EL (cell line): ENCODE measurements around the gene RFWD3.

Experiments used
- DNase-seq: peaks from one replicate; pipeline ENCODE4 v3.0.0-alpha.2; 2016

The RFWD3 gene

DNA sequence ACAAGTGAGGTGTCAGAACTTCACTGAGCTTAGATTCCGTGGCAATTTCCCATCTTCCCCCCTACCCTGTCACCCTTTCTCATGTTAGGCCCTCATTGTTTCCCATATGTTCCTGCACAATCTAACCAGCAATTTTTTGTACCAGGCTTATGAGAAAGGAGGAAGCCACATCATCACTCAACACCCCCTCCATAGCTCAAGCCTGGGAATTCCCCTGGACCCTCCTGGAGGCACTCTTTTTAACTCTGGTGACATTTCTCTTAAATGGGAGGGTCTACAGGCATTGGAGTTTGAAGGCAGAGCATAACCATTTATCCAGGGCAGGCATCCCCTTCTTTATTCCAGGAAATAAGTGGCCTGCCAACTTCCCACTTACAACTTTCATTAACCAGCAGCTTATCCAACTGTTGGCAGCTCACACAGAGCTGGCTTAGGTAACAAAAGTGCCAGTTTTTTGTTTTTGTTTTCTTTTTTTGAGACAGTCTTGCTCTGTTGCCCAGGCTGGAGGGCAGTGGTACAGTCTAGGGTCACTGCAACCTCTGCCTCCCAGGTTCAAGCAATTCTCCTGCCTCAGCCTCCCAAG lies 49.4 kb downstream of the RFWD3 start:
- no peak for DNase-seq

- DNase-seq: peak; percentile 37
Observed at GRCh38 chr16:74611721-74612120, 55.0 kb downstream of the RFWD3 start.

GRCh38 chr16:74608944-74609343 lies 57.7 kb downstream of the RFWD3 start:
- DNase-seq: no peak

DNA sequence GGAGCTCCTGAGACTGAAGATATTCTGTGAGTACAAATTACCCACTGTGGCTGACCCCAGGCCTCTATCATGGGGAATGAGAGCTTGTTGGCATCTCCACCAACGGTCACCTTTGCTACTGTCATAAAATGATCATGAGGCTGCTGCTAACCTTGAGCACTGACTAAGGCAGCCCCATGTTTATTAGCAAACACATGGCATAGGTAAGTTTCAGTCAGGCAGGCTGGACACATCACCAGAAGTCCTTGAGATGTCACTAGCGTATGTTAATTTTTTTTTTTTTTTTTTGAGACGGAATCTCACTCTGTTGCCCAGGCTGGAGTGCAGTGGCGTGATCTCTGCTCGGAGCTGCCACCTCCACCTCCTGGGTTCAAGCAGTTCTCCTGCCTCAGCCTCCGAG lies 58.3 kb downstream of the RFWD3 start:
- no peak for DNase-seq

GRCh38 chr16:74607962-74608356 lies 58.7 kb downstream of the RFWD3 start:
- DNase-seq: peak; percentile 34

DNA sequence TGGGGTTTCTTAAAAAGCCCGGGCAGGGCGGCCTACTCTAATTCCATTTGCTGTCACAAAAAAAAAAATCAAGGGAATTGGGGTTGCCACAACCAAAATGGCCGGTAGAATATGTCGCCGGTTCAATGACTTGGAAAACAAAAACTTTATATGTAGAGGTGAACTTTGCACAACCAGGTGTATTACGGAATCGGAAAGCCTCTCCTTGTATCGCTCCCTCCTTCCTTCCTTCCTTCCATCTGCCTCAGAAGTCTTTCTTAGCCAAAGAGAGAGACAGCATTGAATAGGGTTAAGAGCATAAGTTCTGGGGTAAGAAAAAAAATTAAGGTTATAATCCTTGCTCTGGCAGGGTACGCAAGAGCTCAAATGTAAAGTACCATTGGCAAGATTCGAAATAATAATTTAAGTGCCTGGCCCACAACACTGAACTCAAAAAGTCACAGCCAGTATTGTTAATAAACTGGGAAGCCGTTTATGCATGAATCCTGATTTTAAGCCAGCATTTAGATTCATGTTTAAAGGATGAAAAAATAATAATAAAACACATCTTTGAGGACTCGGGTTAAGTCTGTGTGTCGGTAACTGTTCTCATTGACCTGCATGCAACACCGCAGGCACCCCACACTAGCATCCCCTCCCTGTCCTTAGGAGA lies 59.2 kb downstream of the RFWD3 start:
- DNase-seq: no peak

DNA sequence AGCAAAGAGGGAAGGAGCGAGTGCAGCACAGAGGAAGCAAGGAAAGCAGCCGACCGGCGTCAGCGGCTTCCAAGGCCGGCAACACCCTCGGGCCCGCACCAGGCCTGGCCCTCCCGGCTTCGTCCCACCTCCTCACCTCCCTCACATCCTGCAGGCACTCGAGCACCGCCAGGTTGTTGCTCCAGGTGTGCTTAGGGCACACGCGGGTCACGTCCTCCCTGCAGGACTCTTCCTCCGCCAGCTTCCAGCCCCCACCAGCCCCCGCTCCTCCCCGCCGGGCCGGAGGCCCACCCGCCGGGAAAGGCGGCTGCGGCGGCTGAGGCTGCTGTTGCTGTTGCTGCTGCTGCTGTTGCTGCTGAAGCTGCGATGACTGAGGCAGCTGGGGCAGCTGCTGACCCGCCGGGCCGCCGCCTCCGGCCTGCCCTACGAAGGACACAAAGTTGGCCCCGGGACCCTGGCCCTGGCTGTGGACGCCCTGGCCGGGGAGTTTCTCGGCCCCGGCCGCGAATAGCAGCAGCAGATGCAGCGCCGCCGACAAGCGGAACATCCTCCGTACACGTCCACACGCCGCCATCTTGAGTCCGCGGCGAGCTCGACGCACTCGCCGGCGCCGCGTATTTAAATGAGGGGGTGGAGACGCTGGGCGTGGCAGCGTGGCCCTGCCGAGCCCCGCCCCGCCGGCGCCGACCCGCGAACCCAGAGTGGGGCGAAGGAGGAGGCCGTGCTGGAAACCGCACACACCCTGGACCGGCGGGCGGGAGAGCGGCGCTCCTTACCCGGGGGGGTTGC lies 60.0 kb downstream of the RFWD3 start, which contains the start of gene GLG1:
Gene GLG1, minus strand, starts transcription at position 594 of the 789 bp plus-strand sequence. Its CDS starts 20 bp downstream, at position 574.
- peak; percentile 91 for DNase-seq

- DNase-seq: no peak
Observed at GRCh38 chr16:74605746-74606520, 60.7 kb downstream of the RFWD3 start.

DNA sequence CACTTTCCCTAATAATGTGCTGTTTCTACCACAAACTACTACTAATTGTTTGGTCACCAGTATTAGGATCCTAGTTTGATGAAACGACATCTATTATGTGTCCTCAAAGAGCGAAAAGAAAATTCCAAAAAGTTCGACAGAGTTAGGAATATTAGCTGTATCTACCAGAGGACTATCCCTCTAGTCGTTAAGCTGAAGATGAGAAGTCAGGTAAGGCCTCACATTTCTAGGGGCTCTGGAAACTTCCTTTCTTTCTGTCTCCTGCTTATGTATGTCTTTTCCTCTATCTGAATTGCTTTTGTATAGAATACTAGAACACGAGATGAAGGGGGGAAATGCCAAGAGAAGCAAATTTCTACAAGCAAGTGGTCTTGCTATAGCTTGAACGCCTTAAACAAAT lies 61.3 kb downstream of the RFWD3 start:
- no peak for DNase-seq

DNA sequence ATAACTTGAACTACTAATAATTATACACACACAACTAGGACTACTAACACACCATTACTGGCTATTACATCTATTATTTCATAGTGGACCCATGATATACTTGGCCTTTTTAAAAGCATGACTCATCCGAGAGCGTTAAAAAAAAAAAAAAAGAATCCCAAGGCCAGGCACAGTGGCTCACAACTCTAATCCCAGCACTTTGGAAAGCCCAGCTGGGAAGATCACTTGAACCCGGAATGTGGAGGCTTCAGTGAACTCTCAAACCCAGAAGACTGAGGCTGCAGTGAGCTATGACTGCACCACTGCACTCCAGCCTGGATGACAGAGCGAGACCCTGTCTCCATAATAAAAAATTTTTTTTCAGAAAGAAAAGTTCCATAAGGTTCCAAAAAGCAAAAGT lies 62.8 kb downstream of the RFWD3 start:
- peak; percentile 52 for DNase-seq

GRCh38 chr16:74601126-74601871 lies 65.4 kb downstream of the RFWD3 start:
- no peak for DNase-seq

- no peak for DNase-seq
Observed at GRCh38 chr16:74596586-74596985, 70.1 kb downstream of the RFWD3 start.

DNA sequence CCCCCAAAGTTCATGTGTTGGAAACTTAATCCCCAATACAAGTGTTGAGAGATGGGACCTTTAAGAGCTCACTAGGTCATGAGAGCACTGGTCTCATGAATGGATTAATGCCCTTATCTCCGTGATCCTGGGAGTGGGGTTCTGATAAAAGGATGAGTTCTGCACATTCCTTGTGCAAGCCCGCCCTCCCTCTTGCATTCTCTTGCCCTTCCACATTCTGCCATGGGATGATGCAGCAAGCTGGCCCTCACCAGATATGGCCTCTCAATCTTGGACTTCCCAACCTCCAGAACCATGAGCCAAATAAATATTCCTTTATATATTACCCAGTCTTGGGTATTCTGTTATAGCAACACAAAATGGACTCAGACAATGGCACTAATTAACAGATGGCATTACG lies 73.8 kb downstream of the RFWD3 start:
- no peak for DNase-seq

DNA sequence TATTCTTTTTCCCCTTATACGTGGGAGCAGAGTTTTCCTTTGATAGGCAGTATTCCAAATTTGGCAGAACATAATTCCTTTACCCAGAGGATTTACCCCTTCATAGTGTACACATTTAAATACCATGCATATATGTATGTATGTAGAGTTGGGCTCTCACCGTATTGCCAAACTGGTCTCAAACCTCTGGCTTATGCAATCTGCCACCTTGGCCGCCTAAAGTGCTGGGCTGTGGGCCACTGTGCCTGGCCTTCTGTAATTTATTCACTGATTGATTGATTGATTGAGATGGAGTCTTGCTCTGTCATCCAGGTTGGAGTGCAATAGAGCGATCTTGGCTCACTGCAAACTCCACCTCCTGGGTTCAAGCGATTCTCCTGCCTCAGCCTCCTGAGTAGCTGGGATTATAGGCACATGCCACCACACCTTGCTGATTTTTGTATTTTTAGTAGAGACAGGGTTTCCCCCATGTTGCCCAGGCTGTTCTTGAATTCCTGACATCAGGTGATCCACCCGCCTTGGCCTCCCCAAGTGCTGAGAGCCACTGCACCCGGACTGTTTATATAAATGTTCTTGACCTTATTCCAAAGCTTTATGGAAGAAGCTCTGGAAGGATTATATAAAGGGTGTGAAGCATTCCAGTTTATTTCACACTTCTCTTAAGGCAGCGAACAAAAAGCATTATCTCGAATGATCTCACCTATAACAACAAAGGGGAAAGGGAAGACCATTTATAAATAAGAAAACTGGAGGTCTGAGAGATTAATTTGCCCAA lies 74.6 kb downstream of the RFWD3 start:
- no peak for DNase-seq

GRCh38 chr16:74586948-74587347 lies 79.7 kb downstream of the RFWD3 start:
- no peak for DNase-seq

DNA sequence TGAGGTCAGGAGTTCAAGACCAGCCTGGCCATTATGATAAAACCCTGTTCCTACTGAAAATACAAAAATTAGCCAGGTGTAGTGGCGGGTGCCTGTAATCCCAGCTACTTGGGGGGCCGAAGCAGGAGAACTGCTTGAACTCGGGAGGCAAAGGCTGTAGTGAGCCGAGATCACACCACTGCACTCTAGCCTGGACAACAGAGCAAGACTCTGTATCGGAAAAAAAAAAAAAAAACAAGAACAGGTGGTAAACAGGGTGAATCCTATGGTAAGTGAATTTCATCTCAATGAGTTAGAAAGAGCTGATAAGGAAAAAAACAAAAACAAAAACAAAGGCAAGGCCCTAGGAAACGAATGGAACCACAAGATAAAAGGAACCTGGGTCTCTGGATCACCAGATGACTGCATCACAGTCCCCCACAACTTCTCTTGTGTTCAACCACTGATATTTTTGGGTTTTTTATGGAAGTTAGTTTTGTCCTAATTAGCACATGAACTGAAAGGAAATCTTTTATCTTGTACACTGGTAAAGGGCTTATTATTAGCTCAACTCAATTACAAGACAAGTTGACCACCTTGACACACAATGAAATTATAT lies 80.7 kb downstream of the RFWD3 start:
- DNase-seq: no peak

- no peak for DNase-seq
Observed at GRCh38 chr16:74583926-74584666, 82.6 kb downstream of the RFWD3 start.

DNA sequence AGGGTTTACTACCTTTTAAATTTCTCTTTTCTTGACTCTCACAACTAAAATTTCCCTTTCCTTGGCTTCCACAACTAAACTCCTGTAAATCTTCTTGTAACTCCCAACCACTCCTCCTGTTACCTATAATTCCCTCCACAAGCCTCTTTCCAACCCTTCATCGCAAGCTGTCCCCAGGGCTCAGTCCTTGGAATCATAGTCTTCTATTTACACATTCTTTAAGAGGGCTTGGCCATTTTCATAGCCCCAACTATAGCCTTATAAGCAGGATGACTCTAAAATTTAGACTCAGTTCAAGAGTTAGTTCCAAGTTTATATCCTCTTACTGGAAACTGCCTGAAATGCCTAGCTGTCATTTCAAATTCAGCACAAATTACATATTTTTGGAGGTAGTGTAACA lies 83.7 kb downstream of the RFWD3 start:
- no peak for DNase-seq

DNA sequence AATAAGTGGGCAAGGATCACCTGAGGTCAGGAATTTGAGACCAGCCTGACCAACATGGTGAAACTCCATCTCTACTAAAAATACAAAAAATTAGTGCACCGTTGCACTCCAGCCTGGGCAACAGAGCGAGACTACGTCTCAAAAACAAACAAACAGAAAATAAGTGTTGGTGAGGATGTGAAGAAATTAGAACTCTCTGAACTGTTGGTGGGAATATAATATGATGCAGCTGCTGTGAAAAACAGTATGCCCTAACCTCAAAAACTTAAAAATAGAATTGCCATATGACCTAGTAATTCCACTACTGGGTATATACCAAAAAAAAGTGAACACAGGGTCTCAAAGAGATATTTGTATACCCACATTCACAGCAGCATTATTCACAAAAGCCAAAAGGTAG lies 85.8 kb downstream of the RFWD3 start:
- DNase-seq: no peak

DNA sequence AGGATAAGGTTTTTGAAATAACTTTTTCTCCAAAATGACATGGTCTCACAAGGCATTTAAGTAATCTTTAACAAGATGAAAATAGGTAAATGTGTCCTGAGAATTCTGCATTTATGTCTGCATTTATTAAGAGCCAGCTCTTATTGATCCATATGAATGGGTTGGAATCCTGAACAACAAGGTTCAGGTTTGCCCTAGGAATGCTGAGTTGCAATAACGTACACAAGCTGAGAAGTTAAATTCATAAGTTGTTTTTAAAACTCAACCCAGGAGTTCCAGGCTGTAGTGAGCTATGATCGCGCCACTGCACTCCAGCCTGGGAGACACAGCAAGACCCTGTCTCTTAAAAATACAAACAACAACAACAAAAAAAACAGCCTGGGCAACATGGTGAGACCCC lies 87.8 kb downstream of the RFWD3 start:
- no peak for DNase-seq

- no peak for DNase-seq
Observed at GRCh38 chr16:74578433-74578832, 88.2 kb downstream of the RFWD3 start.
